NCI-H345 (cell line): ENCODE measurements around the gene SRPK3.
"Not testable (repeated sequence)": the region's sequence is repeated elsewhere in the genome, so short reads cannot be mapped to it uniquely, and the experiment has no call there.

Experiments used
- DNase-seq: peaks from one replicate; lab custom pipeline; 2025; lab: John Stamatoyannopoulos, UW

SRPK3 gene

GRCh38 chrX:153745067-153745433, 35.8 kb upstream of the SRPK3 start:
- DNase-seq: not testable (repeated sequence)

GRCh38 chrX:153746359-153746758, 34.5 kb upstream of the SRPK3 start:
- no peak for DNase-seq

- DNase-seq: not testable (repeated sequence)
Observed at GRCh38 chrX:153746991-153747390, 33.9 kb upstream of the SRPK3 start.

DNA sequence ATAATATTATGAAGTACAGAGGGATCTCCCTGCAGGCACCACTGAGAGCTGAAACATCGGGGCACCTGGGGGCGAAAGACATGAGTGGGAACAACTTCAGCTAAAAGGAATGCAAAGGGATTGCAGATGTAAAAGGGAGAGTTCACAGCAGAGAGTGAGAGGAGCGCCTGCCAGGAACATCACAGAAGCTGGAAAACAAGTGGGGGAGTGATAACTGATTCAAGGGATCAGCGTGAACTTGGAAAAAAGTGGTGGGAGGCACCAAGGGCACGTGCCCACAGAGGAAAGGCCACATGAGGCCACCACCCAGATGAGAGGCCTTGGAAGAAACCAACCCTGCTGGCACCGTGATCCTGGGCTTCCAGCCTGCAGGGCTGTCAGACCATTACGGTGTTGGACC, 31.8 kb upstream of the SRPK3 start:
- DNase-seq: not testable (repeated sequence)

DNA sequence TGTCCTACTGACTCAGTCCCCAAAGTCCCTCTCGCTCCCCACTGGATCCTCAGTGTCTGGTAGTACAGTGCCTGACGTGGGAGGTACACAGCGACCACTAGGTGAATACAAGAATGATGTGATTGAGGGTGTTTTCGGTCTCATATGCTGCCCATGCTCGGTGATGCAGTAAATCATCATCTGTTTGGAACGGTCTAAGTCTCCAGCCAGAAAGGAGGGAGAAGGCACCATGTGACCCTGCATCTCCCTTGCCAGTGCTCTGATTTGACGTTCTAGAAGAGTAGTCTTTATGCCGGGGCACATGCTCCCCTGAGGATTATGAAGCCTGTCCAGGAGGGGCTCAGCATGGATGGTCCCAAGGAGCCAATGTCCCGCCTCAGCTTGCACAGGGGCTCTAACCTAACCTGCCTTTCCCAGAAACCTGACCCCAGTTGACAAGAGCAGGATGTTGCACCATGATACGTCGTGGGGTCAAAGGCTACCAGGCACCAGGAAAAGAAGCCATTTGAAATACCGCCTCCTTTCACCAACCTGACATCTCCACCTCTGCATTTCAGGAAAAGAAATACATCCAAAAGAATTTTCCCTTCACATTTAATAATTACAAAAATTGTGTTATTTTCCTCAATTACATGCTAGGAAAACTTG, 30.6 kb upstream of the SRPK3 start:
- DNase-seq: no peak

- DNase-seq: no peak
Observed at GRCh38 chrX:153755136-153755535, 25.7 kb upstream of the SRPK3 start.

DNA sequence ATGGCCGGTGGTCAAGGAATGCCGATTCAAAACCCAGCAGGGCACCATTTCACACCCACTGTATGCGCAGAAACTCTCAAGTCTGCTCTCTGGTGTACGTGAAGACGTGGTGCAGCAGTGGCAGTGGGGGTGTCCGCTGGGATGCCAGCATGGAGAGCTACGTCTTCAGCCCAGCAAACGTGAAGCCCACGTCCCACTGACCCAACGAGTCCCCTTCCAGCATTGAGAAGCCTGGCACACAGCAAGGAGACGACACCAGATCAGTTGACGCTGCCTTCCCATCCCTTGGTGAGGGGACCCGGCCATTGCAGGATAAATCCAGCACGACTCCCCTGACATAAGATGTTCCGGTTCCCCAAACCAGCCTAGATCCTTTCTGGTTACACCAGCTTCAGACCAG, 19.0 kb upstream of the SRPK3 start:
- no peak for DNase-seq

- DNase-seq: no peak
Observed at GRCh38 chrX:153762626-153763173, 18.1 kb upstream of the SRPK3 start.

- DNase-seq: no peak
Observed at GRCh38 chrX:153763298-153763932, 17.4 kb upstream of the SRPK3 start.

DNA sequence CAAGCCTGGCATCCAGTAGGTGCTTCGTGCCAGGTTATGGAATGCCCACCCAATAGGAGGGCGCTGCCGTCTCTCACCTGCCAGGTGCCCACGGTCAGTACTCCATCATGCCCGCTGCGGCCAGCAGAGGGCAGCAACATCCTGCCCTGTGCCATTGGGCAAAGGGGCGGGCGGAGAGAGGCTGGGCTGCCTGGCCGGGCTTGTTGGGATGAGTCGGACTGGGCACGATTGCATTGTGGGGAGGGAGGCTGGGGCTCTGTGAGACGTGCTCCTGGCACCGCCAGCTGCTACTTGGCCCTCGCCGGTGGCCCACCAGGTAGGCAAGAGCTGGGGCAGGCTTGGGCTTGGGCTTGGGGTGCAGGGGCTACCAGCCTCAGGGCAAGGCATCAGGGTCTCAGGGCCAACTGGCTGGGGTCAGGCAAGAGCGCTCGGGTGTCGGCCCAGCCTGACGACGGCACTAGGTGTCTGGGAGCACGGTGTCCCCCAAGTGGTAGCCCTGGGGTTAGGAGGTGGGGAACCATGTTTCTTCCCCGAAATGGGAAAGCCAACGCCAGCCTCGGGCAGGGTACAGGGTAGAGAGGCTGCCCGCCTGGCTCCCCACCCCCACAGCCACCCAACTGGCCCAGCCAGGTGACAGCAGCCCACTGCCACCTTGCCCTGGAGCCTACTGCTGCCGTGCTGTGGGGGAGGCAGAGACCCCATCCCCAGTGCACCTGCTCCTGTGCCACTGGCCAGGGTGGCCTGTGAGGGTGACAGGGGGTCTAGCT, 16.7 kb upstream of the SRPK3 start, which contains the start of gene PLXNB3:
Gene PLXNB3 (plus strand): TSS at position 261 of the 767 bp plus-strand sequence. CDS start 1,287 bp downstream, outside the sequence.
- DNase-seq: peak; percentile 83

GRCh38 chrX:153764786-153765137, 16.1 kb upstream of the SRPK3 start:
- no peak for DNase-seq

DNA sequence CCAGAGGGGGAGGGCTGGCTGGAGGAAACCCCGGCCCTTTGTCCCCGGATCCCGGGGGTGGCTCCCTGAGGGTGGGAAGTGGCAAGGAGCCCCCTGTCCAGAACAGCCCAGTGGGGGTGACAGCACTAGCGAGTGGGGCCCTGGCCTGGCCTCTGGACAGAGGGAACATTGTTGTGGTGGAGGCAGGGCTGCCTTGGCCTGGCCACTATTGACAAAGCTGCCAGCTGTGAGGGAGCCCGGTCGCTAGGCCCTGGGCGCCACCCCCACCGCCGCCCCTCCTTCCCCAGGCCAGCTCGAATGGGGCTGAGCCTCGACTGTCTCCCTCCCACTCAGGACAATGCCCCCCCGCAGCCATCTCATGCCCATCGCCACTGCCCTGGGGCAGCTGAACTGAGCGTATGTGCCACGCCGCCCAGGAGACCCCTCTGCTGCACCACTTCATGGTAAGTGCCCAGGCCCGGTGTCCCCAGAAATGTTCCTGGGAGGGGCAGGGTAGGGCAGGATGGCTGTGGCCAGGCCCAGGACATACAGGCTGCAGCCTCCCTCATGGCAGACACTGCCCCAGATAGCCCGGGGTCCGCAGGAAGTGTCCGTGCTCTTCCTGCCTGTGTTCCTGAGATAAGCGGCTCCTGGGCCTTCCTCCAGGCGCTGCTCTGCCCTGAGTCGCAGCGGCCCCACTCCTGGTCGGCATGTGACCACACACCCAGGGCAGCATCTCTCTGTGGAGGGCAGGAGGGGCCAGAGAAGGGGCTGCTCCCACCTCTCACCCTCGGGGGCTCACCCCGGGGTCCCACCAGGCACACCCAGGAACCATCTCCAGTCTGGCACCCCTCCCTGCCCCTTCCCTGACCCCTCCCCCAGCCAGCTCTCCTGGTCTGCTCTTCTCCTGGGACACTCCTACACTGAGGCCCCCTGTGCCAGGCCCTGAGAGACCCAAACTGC, 15.4 kb upstream of the SRPK3 start:
- no peak for DNase-seq

GRCh38 chrX:153766098-153766817, 14.6 kb upstream of the SRPK3 start:
- no peak for DNase-seq

DNA sequence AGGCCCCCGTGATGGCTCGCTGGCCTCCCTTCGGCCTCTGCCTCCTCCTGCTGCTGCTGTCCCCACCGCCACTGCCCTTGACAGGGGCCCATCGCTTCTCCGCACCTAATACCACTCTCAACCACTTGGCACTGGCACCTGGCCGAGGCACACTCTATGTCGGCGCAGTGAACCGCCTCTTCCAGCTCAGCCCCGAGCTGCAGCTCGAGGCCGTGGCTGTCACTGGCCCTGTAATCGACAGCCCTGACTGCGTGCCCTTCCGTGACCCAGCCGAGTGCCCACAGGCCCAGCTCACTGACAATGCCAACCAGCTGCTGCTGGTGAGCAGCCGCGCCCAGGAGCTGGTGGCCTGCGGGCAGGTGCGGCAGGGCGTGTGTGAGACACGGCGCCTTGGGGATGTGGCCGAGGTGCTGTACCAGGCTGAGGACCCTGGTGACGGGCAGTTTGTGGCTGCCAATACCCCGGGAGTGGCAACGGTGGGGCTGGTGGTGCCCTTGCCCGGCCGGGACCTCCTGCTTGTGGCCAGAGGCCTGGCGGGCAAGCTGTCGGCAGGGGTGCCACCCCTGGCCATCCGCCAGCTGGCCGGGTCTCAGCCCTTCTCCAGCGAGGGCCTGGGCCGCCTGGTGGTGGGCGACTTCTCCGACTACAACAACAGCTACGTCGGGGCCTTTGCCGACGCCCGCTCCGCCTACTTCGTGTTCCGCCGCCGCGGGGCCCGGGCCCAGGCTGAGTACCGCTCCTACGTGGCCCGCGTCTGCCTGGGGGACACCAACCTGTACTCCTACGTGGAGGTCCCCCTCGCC, 13.8 kb upstream of the SRPK3 start:
- DNase-seq: no peak

DNA sequence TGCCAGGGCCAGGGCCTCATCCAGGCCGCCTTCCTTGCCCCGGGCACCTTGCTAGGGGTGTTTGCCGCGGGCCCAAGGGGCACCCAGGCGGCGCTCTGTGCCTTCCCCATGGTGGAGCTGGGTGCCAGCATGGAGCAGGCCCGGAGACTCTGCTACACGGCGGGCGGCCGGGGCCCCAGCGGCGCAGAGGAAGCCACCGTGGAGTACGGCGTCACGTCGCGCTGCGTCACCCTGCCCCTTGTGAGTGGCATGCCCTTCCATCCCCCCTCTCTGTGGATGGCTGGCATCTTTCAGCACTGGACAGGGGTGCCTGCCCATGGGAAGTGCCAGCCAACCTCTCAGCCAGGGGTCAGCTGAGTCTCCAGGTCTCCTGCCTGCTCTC, 13.2 kb upstream of the SRPK3 start:
- DNase-seq: no peak

GRCh38 chrX:153768311-153769157, 12.3 kb upstream of the SRPK3 start:
- DNase-seq: no peak

- no peak for DNase-seq
Observed at GRCh38 chrX:153769158-153769864, 11.5 kb upstream of the SRPK3 start.

DNA sequence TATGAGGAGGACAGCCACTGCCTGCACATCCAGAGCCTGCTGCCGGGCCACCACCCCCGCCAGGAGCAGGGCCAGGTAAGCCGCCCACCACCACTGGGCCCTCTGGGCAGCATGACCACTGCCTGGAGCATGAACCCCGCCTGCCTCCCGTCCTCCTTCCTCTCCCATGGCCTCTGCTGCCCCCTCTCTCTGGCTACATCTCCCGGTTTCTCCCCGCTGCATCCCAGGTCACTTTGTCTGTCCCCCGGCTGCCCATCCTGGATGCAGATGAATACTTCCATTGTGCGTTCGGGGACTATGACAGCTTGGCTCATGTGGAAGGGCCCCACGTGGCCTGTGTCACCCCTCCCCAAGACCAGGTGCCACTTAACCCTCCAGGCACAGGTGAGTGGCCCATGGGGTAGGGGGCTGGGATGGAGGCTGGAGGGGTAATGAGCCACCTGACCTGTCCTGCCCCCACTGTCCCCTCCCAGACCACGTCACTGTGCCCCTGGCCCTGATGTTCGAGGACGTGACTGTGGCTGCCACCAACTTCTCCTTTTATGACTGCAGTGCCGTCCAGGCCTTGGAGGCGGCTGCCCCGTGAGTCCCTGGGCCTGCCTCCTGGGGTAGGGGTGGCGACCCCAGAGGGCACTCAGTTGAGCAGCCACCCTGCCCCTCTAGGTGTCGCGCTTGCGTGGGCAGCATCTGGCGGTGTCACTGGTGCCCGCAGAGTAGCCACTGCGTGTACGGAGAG, 10.8 kb upstream of the SRPK3 start:
- DNase-seq: no peak
